Astrocyte (in vitro differentiated cells and primary cell): ENCODE data around the gene VEGFA.

Experiments
- EZH2 ChIP-seq: IDR thresholded peaks from 2 replicates; pipeline ENCODE4 v1.6.1; 2012; ENCODE audit warnings: mild to moderate bottlenecking, low read length, inconsistent platforms; ENCODE audit not compliant: insufficient read depth
- TF ChIP-seq, protein P1 (sequence below): IDR thresholded peaks from 2 replicates; pipeline ENCODE4 v1.5.1; 2011; ENCODE audit warnings: low read depth, mild to moderate bottlenecking, inconsistent platforms, low read length, moderate library complexity; ENCODE audit not compliant: insufficient read depth

DNA sequence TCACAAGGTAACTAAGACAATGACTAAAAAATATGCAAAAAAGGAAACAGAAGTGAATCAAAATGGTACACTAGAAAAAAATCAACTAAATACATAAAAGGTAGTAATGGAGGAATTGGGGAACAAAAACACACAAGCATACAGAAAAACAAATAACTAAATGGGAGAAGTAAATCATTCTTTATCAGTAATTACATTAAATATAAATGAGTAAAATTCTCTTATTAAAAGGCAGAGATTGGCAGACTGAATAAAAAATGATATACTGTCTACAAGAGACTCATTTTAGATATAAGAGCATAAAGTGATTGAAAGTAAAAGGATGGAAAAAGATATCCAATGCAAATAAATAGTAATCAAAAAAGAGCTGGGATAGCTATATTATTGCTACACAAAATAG, 39.4 kb upstream of the VEGFA start:
- TF ChIP-seq EZH2: no peak
- TF ChIP-seq, protein P1, sequence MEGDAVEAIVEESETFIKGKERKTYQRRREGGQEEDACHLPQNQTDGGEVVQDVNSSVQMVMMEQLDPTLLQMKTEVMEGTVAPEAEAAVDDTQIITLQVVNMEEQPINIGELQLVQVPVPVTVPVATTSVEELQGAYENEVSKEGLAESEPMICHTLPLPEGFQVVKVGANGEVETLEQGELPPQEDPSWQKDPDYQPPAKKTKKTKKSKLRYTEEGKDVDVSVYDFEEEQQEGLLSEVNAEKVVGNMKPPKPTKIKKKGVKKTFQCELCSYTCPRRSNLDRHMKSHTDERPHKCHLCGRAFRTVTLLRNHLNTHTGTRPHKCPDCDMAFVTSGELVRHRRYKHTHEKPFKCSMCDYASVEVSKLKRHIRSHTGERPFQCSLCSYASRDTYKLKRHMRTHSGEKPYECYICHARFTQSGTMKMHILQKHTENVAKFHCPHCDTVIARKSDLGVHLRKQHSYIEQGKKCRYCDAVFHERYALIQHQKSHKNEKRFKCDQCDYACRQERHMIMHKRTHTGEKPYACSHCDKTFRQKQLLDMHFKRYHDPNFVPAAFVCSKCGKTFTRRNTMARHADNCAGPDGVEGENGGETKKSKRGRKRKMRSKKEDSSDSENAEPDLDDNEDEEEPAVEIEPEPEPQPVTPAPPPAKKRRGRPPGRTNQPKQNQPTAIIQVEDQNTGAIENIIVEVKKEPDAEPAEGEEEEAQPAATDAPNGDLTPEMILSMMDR: no peak
